Spleen (tissue), 11 donors: ENCODE data around the gene RPS6KL1. TPM values are rescaled to one million over a fixed set of nuclear protein-coding genes. Genes with fewer than 3 reads are reported as not detected.

Source experiments
- DNase-seq: peaks from one replicate; pipeline ENCODE4 v3.0.0-alpha.2; 2020
- H3K27ac ChIP-seq, 8 donors: fragments of 200-600 bp; sonication (generic) in 7 of 8; 1 replicate in 4 of 8; 2 replicates in 4 of 8; pipeline versions ENCODE4 v1.5.0 to v1.8.0; 2016 to 2021; ENCODE audit warnings: inconsistent platforms in 4 of 8, mild to moderate bottlenecking in 4 of 8, moderate library complexity in 1 of 8
- H3K27me3 ChIP-seq, 7 donors: fragments of 200-600 bp; sonication (generic) in 6 of 7; replicated peaks in 1 of 7; 1 replicate in 4 of 7; 2 replicates in 3 of 7; pipeline versions ENCODE4 v1.5.0 to v1.8.0; 2016 to 2021; ENCODE audit warnings: inconsistent platforms in 3 of 7, mild to moderate bottlenecking in 1 of 7
- H3K36me3 ChIP-seq, 6 donors: fragments of 200-600 bp; sonication (generic) in 5 of 6; 1 replicate in 4 of 6; 2 replicates in 2 of 6; pipeline versions ENCODE4 v1.5.0 to v1.8.0; 2016 to 2021; ENCODE audit warnings: inconsistent platforms in 2 of 6
- H3K4me1 ChIP-seq, 6 donors: fragments of 200-600 bp; sonication (generic) in 5 of 6; 1 replicate in 3 of 6; 2 replicates in 3 of 6; pipeline versions ENCODE4 v1.5.0 to v1.8.0; 2016 to 2021; ENCODE audit warnings: inconsistent platforms in 3 of 6
- H3K4me3 ChIP-seq, 8 donors: fragments of 200-600 bp; sonication (generic) in 7 of 8; 1 replicate in 4 of 8; 2 replicates in 4 of 8; pipeline versions ENCODE4 v1.5.0 to v1.8.0; 2016 to 2021; ENCODE audit warnings: inconsistent platforms in 4 of 8, mild to moderate bottlenecking in 4 of 8, moderate library complexity in 2 of 8
- H3K9me3 ChIP-seq, 8 donors: fragments of 200-600 bp; sonication (generic) in 7 of 8; 1 replicate in 4 of 8; 2 replicates in 4 of 8; pipeline versions ENCODE4 v1.5.0 to v1.8.0; 2016 to 2021; ENCODE audit warnings: inconsistent platforms in 4 of 8
- CTCF ChIP-seq, 11 experiments: fragments of 200-600 bp in 7 of 11; fragments of 450-650 bp in 4 of 11; sonication (generic) in 4 of 11; IDR thresholded peaks in 8 of 11; conservative IDR thresholded peaks in 3 of 11; 1 replicate in 7 of 11; 2 replicates in 4 of 11; pipeline versions ENCODE4 v1.4.0 to v1.8.0; 2016 to 2021; ENCODE audit warnings: antibody characterized with exemption in 11 of 11, inconsistent platforms in 4 of 11, mild to moderate bottlenecking in 1 of 11
- POLR2A ChIP-seq, 3 donors: fragments of 450-650 bp; IDR thresholded peaks; one replicate each; pipeline ENCODE4 v1.5.1; 2017; ENCODE audit warnings: antibody characterized with exemption in 3 of 3, mild to moderate bottlenecking in 1 of 3
- POLR2AphosphoS5 ChIP-seq, 3 donors: sonication (generic); formaldehyde crosslinking; IDR thresholded peaks; one replicate each; pipeline ENCODE4 v1.5.1; 2017; ENCODE audit warnings: antibody characterized with exemption in 3 of 3
- WGBS, 5 donors: extraction: QIAGEN DNeasy Blood & Tissue Kit in 3 of 5; methylation state at CpG; one replicate each; pipeline versions ENCODE4 v1.1.5 to v1.1.7; 2013 to 2018; 5-methylcytosine and 5-hydroxymethylcytosine counted together
- intact Hi-C: fragments of 100-400 bp; cut with DNase I; formaldehyde crosslinking; loops from one replicate; pipeline ENCODE4 v1.15.0; 2023; ENCODE audit warnings: low total_unique reads
- polyA plus RNA-seq, 3 donors: library from polyadenylated mRNA; stranded (reverse); fragments of 200-250 nt; gene quantifications; one replicate each; pipeline ENCODE4 v1.2.1, GENCODE V29; 2013
- total RNA-seq, 7 donors: library from RNA; depleted of rRNA in 3 of 7; stranded (reverse); fragments of >200 nt in 3 of 7; fragmentation: NEBNext Ultra II Directional in 4 of 7; extraction: Animal tissue kit (Norgen Biotek cat#: 25700) in 4 of 7; gene quantifications; one replicate each; pipeline versions ENCODE4 v1.1.0 to v1.2.1, GENCODE V29; 2016 to 2021
- donor health status: healthy with polysubstance abuse.
- donor health status: DM: no; HTN: no; CAD: no; lungs with moderate emphysema.
- donor health status: DM: no; HTN: no; CAD: no.
- donor health status: Bipolar disorder and iron deficiency.
- donor health status: healthy.
- donor health status: DM: no; HTN: no; CAD: no.
- donor health status: DM: yes; HTN: yes; CAD: no.

RPS6KL1 gene
- total and polyA plus RNA-seq, 10 donors: 1.7 to 15.7 (median 4.7) TPM

- intact Hi-C loops: no loop called here
- Histone ChIP-seq H3K27ac (no peak overlapping the region), H3K9me3 (no peaks in the 10 kb centered on the region), H3K4me3 (peak overlapping the region in 2 of 8 donors; percentile 49 to 70), H3K27me3 (peaks cover 0 to 63% (median 12%) of the 10 kb centered on the region in 7 donors), H3K36me3 (no peaks in the 10 kb centered on the region), H3K4me1 (peaks cover 7 to 37% (median 22%) of the 10 kb centered on the region in 6 donors)
- no peak for DNase-seq
- TF ChIP-seq POLR2A (IDR thresholded peaks at IDR 0.05) (no peak), POLR2AphosphoS5 (IDR thresholded peaks at IDR 0.05) (no peak), CTCF (IDR thresholded peaks at IDR 0.05 in 8 of 11, conservative IDR thresholded peaks at IDR 0.05 in 3 of 11) (no peak)
- 84 to 98% (median 90%) methylated on average over 4 to 5 of the region's 5 CpGs for WGBS, 5 donors
These were observed 30.6 kb upstream of the RPS6KL1 start for GRCh38 chr14:74953686-74954085.

GRCh38 chr14:74952697-74953484, 29.8 kb upstream of the RPS6KL1 start:
- DNase-seq: no peak
- Histone ChIP-seq H3K27me3 (peaks cover 0 to 63% (median 12%) of the 10 kb centered on the region in 7 donors), H3K4me1 (peaks cover 7 to 37% (median 22%) of the 10 kb centered on the region in 6 donors), H3K9me3 (no peaks in the 10 kb centered on the region), H3K36me3 (no peaks in the 10 kb centered on the region), H3K27ac (no peak overlapping the region), H3K4me3 (no peak overlapping the region)
- 83 to 91% (median 89%) methylated on average over 16 to 18 of the region's 18 CpGs for WGBS, 5 donors
- TF ChIP-seq POLR2A (IDR thresholded peaks at IDR 0.05): no peak
- TF ChIP-seq POLR2AphosphoS5 (IDR thresholded peaks at IDR 0.05): no peak
- no peak for TF ChIP-seq CTCF (IDR thresholded peaks at IDR 0.05 in 8 of 11, conservative IDR thresholded peaks at IDR 0.05 in 3 of 11)
- intact Hi-C loops: no loop called here

- H3K27ac ChIP-seq: no peak overlapping the region
- no peak overlapping the region for H3K4me3 ChIP-seq
- WGBS, 5 donors: 77 to 89% (median 84%) methylated on average over 6 of the region's 6 CpGs
- peaks cover 7 to 40% (median 22%) of the 10 kb centered on the region in 6 donors for H3K4me1 ChIP-seq
- H3K9me3 ChIP-seq: no peaks in the 10 kb centered on the region
- H3K36me3 ChIP-seq: no peaks in the 10 kb centered on the region
- no peak for TF ChIP-seq POLR2A (IDR thresholded peaks at IDR 0.05)
- TF ChIP-seq POLR2AphosphoS5 (IDR thresholded peaks at IDR 0.05): no peak
- TF ChIP-seq CTCF (IDR thresholded peaks at IDR 0.05 in 8 of 11, conservative IDR thresholded peaks at IDR 0.05 in 3 of 11): no peak
- intact Hi-C loops: no loop called here
- peak; percentile 40 for DNase-seq
- peaks cover 0 to 63% (median 12%) of the 10 kb centered on the region in 7 donors for H3K27me3 ChIP-seq
These were observed 29.2 kb upstream of the RPS6KL1 start for GRCh38 chr14:74952180-74952665.

GRCh38 chr14:74951443-74952179, 28.6 kb upstream of the RPS6KL1 start:
- TF ChIP-seq POLR2AphosphoS5 (IDR thresholded peaks at IDR 0.05) (no peak), CTCF (IDR thresholded peaks at IDR 0.05 in 8 of 11, conservative IDR thresholded peaks at IDR 0.05 in 3 of 11) (no peak), POLR2A (IDR thresholded peaks at IDR 0.05) (no peak)
- peak; percentile 62 for DNase-seq
- intact Hi-C loops: no loop called here
- Histone ChIP-seq H3K4me3 (no peak overlapping the region), H3K27ac (no peak overlapping the region), H3K27me3 (peaks cover 0 to 63% (median 12%) of the 10 kb centered on the region in 7 donors), H3K4me1 (peaks cover 7 to 46% (median 28%) of the 10 kb centered on the region in 6 donors), H3K36me3 (no peaks in the 10 kb centered on the region), H3K9me3 (no peaks in the 10 kb centered on the region)
- 51 to 63% (median 52%) methylated on average over 7 to 15 of the region's 15 CpGs for WGBS, 5 donors
